GM23338 (cell line): Measurements from ENCODE around the gene SPRR2B. TPM values are rescaled to one million over a fixed set of nuclear protein-coding genes. Genes with fewer than 3 reads are reported as not detected.

ENCODE experiments used
- ATAC-seq: fragments of 200-7000 bp; cut with Tn5 transposase; 3 replicates; pipeline ENCODE4 v1.9.1; 2020
- DNase-seq: peaks from one replicate; pipeline ENCODE4 v3.0.0-alpha.2; 2015; ENCODE audit warnings: low spot score
- H2AFZ ChIP-seq: fragments of 200-600 bp; sonication (generic); 2 replicates; pipeline ENCODE4 v1.8.0; 2016; ENCODE audit warnings: antibody characterized with exemption, mild to moderate bottlenecking, moderate library complexity
- H3F3A ChIP-seq: fragments of 200-600 bp; sonication (generic); replicated peaks from 2 replicates; pipeline ENCODE4 v1.8.0; 2017; ENCODE audit warnings: antibody characterized with exemption, mixed run types, low read depth
- H3K27ac ChIP-seq: fragments of 200-600 bp; sonication (generic); 2 replicates; pipeline ENCODE4 v1.6.1; 2016; ENCODE audit warnings: low read depth
- H3K27me3 ChIP-seq: fragments of 200-600 bp; sonication (generic); 2 replicates; pipeline ENCODE4 v1.8.0; 2016; ENCODE audit warnings: mild to moderate bottlenecking, mixed run types, moderate library complexity; ENCODE audit not compliant: insufficient read depth
- H3K36me3 ChIP-seq: fragments of 200-600 bp; sonication (generic); 2 replicates; pipeline ENCODE4 v1.8.0; 2016; ENCODE audit warnings: mild to moderate bottlenecking; ENCODE audit not compliant: insufficient read depth
- H3K4me1 ChIP-seq: fragments of 200-600 bp; sonication (generic); 2 replicates; pipeline ENCODE4 v1.8.0; 2016; ENCODE audit warnings: mild to moderate bottlenecking, moderate library complexity; ENCODE audit not compliant: insufficient read depth
- H3K4me2 ChIP-seq: fragments of 200-600 bp; sonication (generic); 2 replicates; pipeline ENCODE4 v1.7.1; 2017; ENCODE audit warnings: mixed run types
- H3K4me3 ChIP-seq: fragments of 200-600 bp; sonication (generic); 2 replicates; pipeline ENCODE4 v1.6.1; 2016; ENCODE audit warnings: mixed run types
- H3K79me2 ChIP-seq: fragments of 200-600 bp; sonication (generic); replicated peaks from 2 replicates; pipeline ENCODE4 v1.8.0; 2017; ENCODE audit warnings: mild to moderate bottlenecking; ENCODE audit not compliant: insufficient read depth
- H3K9me2 ChIP-seq: fragments of 200-600 bp; sonication (generic); 2 replicates; pipeline ENCODE4 v1.8.0; 2017; ENCODE audit not compliant: insufficient read depth
- H4K20me1 ChIP-seq: fragments of 200-600 bp; sonication (generic); replicated peaks from 2 replicates; pipeline ENCODE4 v1.8.0; 2017; ENCODE audit warnings: mild to moderate bottlenecking; ENCODE audit not compliant: insufficient read depth
- H3K27ac Mint-ChIP-seq: 2 replicates; pipeline ENCODE4 v1.8.0; 2020; ENCODE audit warnings: inconsistent platforms, mild to moderate bottlenecking, moderate library complexity, mixed read lengths
- H3K27me3 Mint-ChIP-seq: 3 replicates; pipeline ENCODE4 v1.8.0; 2022; ENCODE audit warnings: low read depth, mild to moderate bottlenecking, moderate library complexity, mixed read lengths, inconsistent platforms; ENCODE audit not compliant: insufficient read depth, poor library complexity
- H3K36me3 Mint-ChIP-seq: 3 replicates; pipeline ENCODE4 v1.8.0; 2021; ENCODE audit warnings: low read depth, mild to moderate bottlenecking, inconsistent platforms, moderate library complexity, mixed read lengths
- H3K4me1 Mint-ChIP-seq: 3 replicates; pipeline ENCODE4 v1.8.0; 2020; ENCODE audit warnings: mild to moderate bottlenecking, inconsistent platforms, mixed read lengths
- H3K4me3 Mint-ChIP-seq: 3 replicates; pipeline ENCODE4 v1.8.0; 2021; ENCODE audit warnings: moderate library complexity, mild to moderate bottlenecking, inconsistent platforms, mixed read lengths
- H3K9me3 Mint-ChIP-seq: 3 replicates; pipeline ENCODE4 v1.8.0; 2020; ENCODE audit warnings: moderate library complexity, mild to moderate bottlenecking, inconsistent platforms, mixed read lengths
- CREB1 ChIP-seq: fragments of 250-450 bp; sonication (Bioruptor Pico); IDR thresholded peaks from 2 replicates; pipeline ENCODE4 v1.5.0; 2020; ENCODE audit warnings: low read depth, mild to moderate bottlenecking, moderate library complexity
- EZH2 ChIP-seq: fragments of 200-600 bp; sonication (generic); IDR thresholded peaks from one replicate; pipeline ENCODE4 v1.8.0; 2017; ENCODE audit warnings: antibody characterized with exemption, mild to moderate bottlenecking, low read depth; ENCODE audit not compliant: unreplicated experiment
- EZH2phosphoT487 ChIP-seq: fragments of 200-600 bp; sonication (generic); IDR thresholded peaks from one replicate; pipeline ENCODE4 v1.8.1; 2018; ENCODE audit warnings: antibody characterized with exemption; ENCODE audit not compliant: unreplicated experiment
- JUNB ChIP-seq: IDR thresholded peaks from one replicate; pipeline ENCODE4 v1.6.1; 2016; ENCODE audit warnings: antibody characterized with exemption; ENCODE audit not compliant: unreplicated experiment
- NANOG ChIP-seq: IDR thresholded peaks from 2 replicates; pipeline ENCODE4 v1.6.1; 2016; ENCODE audit warnings: antibody characterized with exemption, borderline replicate concordance
- POLR2AphosphoS5 ChIP-seq: IDR thresholded peaks from 2 replicates; pipeline ENCODE4 v1.6.1; 2016; ENCODE audit warnings: antibody characterized with exemption, low read depth
- STAT1 ChIP-seq: IDR thresholded peaks from one replicate; pipeline ENCODE4 v1.6.1; 2016; ENCODE audit warnings: antibody characterized with exemption; ENCODE audit not compliant: unreplicated experiment
- ZNF114 ChIP-seq: fragments of 250-450 bp; sonication (Bioruptor Pico); IDR thresholded peaks from 2 replicates; pipeline ENCODE4 v1.5.0; 2020; ENCODE audit warnings: mild to moderate bottlenecking, moderate library complexity
- ZNF331 ChIP-seq: fragments of 250-450 bp; sonication (Bioruptor Pico); IDR thresholded peaks from 2 replicates; pipeline ENCODE4 v1.5.0; 2020; ENCODE audit warnings: low read depth, mild to moderate bottlenecking, moderate library complexity
- polyA plus RNA-seq: library from polyadenylated mRNA; unstranded; fragments of >200 nt; fragmentation: Nextera tagmentation; extraction: Ambion mirVana; gene quantifications from 2 replicates; pipeline ENCODE4 v1.2.1, GENCODE V29; 2016
- total RNA-seq: library from RNA; depleted of rRNA; stranded (reverse); fragments of >200 nt; shearing (Covaris generic); gene quantifications from 2 replicates; pipeline ENCODE4 v1.2.3, GENCODE V29; 2014
- TF ChIP-seq, protein P1 (sequence below): IDR thresholded peaks from 2 replicates; pipeline ENCODE4 v1.6.1; 2016; ENCODE audit warnings: antibody characterized with exemption
- TF ChIP-seq, protein P2 (sequence below), 2 experiments: fragments of 200-600 bp in 1 of 2; sonication (generic) in 1 of 2; conservative IDR thresholded peaks; 2 replicates each; pipeline versions ENCODE4 v1.5.1 to v1.6.1; 2016 to 2017; ENCODE audit warnings: antibody characterized with exemption in 2 of 2, low read depth in 2 of 2, mild to moderate bottlenecking in 2 of 2, moderate library complexity in 1 of 2
- TF ChIP-seq, protein P3 (sequence below): fragments of 250-450 bp; sonication (Bioruptor Pico); IDR thresholded peaks from 2 replicates; pipeline ENCODE4 v1.5.0; 2020; ENCODE audit warnings: mild to moderate bottlenecking, moderate library complexity
- TF ChIP-seq, protein P4 (sequence below): IDR thresholded peaks from one replicate; pipeline ENCODE4 v1.6.1; 2018; ENCODE audit warnings: antibody characterized with exemption; ENCODE audit not compliant: unreplicated experiment

The SPRR2B gene
- total and polyA plus RNA-seq, 2 experiments from 2014 or later = not detected

DNA sequence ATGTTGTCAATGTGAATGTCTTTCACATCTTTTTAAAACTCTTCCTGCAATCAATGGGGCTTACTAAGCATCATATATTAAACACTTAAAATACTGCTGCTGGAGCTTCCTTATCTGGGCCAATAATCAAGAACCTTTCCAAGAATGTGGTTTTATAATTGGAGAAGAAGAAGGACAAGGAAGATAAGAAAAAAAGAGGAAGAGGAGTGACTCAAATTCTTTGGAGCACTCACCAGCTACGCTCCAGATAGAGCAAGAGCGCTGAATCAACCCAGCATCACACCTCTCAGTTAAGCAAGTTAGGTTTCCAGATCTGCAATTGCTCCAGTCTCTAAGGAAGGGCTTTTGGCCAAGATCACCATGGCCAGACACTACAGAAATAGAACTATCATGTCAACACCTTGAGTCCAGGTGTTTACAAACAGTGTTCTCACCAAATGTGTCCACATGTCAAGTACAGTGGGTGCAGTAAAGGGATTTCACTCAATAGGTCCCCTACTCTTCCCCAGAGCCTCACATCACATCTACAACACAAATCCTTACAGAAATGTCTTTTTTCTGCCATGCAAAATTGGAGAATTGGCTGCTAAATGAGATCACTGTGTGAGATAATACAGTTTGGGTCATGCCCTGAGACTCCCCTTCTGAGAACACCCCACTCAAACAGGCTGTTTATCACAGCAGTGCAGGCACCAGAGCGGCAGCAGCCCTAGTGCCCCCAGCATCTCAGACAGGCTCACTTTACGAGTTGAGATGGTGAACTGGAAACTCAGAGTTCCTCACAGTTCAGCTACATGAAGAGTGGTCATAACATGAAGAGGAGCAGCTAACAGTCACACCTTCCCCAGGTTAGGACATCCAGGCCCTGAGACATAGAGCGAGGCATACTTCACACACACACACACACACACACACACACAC lies 1.7 kb upstream of the SPRR2B start:
- no peak overlapping the region for H3K4me2 ChIP-seq

More for the DNA sequence above, 1.7 kb upstream of the SPRR2B start:
- no peaks in the 10 kb centered on the region for H3K36me3 ChIP-seq
- TF ChIP-seq STAT1 (no peak), NANOG (no peak), POLR2AphosphoS5 (no peak), EZH2 (no peak), ZNF331 (no peak), EZH2phosphoT487 (no peak), CREB1 (CRISPR knock-in tag) (no peak), ZNF114 (CRISPR knock-in tag) (no peak), JUNB (no peak)
- TF ChIP-seq, protein P1, sequence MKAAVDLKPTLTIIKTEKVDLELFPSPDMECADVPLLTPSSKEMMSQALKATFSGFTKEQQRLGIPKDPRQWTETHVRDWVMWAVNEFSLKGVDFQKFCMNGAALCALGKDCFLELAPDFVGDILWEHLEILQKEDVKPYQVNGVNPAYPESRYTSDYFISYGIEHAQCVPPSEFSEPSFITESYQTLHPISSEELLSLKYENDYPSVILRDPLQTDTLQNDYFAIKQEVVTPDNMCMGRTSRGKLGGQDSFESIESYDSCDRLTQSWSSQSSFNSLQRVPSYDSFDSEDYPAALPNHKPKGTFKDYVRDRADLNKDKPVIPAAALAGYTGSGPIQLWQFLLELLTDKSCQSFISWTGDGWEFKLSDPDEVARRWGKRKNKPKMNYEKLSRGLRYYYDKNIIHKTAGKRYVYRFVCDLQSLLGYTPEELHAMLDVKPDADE = no peak
- TF ChIP-seq, protein P2, sequence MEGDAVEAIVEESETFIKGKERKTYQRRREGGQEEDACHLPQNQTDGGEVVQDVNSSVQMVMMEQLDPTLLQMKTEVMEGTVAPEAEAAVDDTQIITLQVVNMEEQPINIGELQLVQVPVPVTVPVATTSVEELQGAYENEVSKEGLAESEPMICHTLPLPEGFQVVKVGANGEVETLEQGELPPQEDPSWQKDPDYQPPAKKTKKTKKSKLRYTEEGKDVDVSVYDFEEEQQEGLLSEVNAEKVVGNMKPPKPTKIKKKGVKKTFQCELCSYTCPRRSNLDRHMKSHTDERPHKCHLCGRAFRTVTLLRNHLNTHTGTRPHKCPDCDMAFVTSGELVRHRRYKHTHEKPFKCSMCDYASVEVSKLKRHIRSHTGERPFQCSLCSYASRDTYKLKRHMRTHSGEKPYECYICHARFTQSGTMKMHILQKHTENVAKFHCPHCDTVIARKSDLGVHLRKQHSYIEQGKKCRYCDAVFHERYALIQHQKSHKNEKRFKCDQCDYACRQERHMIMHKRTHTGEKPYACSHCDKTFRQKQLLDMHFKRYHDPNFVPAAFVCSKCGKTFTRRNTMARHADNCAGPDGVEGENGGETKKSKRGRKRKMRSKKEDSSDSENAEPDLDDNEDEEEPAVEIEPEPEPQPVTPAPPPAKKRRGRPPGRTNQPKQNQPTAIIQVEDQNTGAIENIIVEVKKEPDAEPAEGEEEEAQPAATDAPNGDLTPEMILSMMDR (conservative IDR thresholded peaks at IDR 0.05; ENCODE audit: low read depth in 2 of 2) = no peak
- TF ChIP-seq, protein P3, sequence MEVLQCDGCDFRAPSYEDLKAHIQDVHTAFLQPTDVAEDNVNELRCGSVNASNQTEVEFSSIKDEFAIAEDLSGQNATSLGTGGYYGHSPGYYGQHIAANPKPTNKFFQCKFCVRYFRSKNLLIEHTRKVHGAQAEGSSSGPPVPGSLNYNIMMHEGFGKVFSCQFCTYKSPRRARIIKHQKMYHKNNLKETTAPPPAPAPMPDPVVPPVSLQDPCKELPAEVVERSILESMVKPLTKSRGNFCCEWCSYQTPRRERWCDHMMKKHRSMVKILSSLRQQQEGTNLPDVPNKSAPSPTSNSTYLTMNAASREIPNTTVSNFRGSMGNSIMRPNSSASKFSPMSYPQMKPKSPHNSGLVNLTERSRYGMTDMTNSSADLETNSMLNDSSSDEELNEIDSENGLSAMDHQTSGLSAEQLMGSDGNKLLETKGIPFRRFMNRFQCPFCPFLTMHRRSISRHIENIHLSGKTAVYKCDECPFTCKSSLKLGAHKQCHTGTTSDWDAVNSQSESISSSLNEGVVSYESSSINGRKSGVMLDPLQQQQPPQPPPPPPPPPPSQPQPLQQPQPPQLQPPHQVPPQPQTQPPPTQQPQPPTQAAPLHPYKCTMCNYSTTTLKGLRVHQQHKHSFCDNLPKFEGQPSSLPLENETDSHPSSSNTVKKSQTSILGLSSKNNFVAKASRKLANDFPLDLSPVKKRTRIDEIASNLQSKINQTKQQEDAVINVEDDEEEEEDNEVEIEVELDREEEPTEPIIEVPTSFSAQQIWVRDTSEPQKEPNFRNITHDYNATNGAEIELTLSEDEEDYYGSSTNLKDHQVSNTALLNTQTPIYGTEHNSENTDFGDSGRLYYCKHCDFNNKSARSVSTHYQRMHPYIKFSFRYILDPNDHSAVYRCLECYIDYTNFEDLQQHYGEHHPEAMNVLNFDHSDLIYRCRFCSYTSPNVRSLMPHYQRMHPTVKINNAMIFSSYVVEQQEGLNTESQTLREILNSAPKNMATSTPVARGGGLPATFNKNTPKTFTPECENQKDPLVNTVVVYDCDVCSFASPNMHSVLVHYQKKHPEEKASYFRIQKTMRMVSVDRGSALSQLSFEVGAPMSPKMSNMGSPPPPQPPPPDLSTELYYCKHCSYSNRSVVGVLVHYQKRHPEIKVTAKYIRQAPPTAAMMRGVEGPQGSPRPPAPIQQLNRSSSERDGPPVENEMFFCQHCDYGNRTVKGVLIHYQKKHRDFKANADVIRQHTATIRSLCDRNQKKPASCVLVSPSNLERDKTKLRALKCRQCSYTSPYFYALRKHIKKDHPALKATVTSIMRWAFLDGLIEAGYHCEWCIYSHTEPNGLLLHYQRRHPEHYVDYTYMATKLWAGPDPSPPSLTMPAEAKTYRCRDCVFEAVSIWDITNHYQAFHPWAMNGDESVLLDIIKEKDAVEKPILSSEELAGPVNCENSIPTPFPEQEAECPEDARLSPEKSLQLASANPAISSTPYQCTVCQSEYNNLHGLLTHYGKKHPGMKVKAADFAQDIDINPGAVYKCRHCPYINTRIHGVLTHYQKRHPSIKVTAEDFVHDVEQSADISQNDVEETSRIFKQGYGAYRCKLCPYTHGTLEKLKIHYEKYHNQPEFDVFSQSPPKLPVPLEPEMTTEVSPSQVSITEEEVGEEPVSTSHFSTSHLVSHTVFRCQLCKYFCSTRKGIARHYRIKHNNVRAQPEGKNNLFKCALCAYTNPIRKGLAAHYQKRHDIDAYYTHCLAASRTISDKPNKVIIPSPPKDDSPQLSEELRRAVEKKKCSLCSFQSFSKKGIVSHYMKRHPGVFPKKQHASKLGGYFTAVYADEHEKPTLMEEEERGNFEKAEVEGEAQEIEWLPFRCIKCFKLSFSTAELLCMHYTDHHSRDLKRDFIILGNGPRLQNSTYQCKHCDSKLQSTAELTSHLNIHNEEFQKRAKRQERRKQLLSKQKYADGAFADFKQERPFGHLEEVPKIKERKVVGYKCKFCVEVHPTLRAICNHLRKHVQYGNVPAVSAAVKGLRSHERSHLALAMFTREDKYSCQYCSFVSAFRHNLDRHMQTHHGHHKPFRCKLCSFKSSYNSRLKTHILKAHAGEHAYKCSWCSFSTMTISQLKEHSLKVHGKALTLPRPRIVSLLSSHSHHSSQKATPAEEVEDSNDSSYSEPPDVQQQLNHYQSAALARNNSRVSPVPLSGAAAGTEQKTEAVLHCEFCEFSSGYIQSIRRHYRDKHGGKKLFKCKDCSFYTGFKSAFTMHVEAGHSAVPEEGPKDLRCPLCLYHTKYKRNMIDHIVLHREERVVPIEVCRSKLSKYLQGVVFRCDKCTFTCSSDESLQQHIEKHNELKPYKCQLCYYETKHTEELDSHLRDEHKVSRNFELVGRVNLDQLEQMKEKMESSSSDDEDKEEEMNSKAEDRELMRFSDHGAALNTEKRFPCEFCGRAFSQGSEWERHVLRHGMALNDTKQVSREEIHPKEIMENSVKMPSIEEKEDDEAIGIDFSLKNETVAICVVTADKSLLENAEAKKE (CRISPR knock-in tag) = no peak
- TF ChIP-seq, protein P4, sequence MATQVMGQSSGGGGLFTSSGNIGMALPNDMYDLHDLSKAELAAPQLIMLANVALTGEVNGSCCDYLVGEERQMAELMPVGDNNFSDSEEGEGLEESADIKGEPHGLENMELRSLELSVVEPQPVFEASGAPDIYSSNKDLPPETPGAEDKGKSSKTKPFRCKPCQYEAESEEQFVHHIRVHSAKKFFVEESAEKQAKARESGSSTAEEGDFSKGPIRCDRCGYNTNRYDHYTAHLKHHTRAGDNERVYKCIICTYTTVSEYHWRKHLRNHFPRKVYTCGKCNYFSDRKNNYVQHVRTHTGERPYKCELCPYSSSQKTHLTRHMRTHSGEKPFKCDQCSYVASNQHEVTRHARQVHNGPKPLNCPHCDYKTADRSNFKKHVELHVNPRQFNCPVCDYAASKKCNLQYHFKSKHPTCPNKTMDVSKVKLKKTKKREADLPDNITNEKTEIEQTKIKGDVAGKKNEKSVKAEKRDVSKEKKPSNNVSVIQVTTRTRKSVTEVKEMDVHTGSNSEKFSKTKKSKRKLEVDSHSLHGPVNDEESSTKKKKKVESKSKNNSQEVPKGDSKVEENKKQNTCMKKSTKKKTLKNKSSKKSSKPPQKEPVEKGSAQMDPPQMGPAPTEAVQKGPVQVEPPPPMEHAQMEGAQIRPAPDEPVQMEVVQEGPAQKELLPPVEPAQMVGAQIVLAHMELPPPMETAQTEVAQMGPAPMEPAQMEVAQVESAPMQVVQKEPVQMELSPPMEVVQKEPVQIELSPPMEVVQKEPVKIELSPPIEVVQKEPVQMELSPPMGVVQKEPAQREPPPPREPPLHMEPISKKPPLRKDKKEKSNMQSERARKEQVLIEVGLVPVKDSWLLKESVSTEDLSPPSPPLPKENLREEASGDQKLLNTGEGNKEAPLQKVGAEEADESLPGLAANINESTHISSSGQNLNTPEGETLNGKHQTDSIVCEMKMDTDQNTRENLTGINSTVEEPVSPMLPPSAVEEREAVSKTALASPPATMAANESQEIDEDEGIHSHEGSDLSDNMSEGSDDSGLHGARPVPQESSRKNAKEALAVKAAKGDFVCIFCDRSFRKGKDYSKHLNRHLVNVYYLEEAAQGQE = no peak
- no peaks in the 10 kb centered on the region for H3F3A ChIP-seq
- peak overlapping the region; percentile 34; the same call in 1 of the 2 replicates for H2AFZ ChIP-seq
- no peaks in the 10 kb centered on the region for H3K9me2 ChIP-seq
- DNase-seq (no peak), ATAC-seq (no peak)
- no peaks in the 10 kb centered on the region for H3K79me2 ChIP-seq
- H3K4me1 Mint-ChIP-seq = no peaks in the 10 kb centered on the region
- H3K9me3 Mint-ChIP-seq = no peaks in the 10 kb centered on the region
- no peak overlapping the region for H3K4me3 Mint-ChIP-seq
- no peak overlapping the region for H3K27ac Mint-ChIP-seq
- H3K27ac ChIP-seq = no peak overlapping the region
- no peaks in the 10 kb centered on the region for H3K27me3 ChIP-seq
- no peak overlapping the region for H3K4me3 ChIP-seq
- H3K36me3 Mint-ChIP-seq = no peaks in the 10 kb centered on the region
- H3K4me1 ChIP-seq = no peaks in the 10 kb centered on the region
- no peaks in the 10 kb centered on the region for H3K27me3 Mint-ChIP-seq
- H4K20me1 ChIP-seq = no peaks in the 10 kb centered on the region
